Stimulated activated CD8-positive, alpha-beta memory T cell treated with anti-CD3 and anti-CD28 coated beads, Interleukin-4, amount 100 ng/mL, for 48 hours (primary cell): Measurements from ENCODE around the gene FAM81A.
"Not testable (repeated sequence)": the region's sequence is repeated elsewhere in the genome, so short reads cannot be mapped to it uniquely, and the experiment has no call there.

ENCODE experiments used
- DNase-seq: peaks from one replicate; pipeline ENCODE4 v3.0.0-alpha.2; 2020

FAM81A gene

DNA sequence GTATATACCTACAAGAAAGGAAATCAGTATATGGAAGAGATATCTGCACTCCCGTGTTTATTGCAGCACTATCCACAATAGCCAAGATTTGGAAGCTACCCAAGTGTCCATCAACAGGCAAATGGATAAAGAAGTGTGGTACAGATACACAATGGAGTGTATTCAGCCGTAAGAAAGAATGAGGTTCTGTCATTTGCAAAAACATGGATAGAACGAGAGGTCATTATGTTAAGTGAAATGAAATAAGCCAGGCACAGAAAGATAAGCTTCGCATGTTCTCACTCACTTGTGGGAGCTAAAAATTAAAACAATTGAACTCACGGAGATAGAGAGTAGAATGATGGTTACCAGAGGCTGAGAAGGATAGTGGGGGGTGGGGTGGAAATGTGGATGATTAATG is 53.1 kb downstream of the FAM81A start:
- no peak for DNase-seq

DNA sequence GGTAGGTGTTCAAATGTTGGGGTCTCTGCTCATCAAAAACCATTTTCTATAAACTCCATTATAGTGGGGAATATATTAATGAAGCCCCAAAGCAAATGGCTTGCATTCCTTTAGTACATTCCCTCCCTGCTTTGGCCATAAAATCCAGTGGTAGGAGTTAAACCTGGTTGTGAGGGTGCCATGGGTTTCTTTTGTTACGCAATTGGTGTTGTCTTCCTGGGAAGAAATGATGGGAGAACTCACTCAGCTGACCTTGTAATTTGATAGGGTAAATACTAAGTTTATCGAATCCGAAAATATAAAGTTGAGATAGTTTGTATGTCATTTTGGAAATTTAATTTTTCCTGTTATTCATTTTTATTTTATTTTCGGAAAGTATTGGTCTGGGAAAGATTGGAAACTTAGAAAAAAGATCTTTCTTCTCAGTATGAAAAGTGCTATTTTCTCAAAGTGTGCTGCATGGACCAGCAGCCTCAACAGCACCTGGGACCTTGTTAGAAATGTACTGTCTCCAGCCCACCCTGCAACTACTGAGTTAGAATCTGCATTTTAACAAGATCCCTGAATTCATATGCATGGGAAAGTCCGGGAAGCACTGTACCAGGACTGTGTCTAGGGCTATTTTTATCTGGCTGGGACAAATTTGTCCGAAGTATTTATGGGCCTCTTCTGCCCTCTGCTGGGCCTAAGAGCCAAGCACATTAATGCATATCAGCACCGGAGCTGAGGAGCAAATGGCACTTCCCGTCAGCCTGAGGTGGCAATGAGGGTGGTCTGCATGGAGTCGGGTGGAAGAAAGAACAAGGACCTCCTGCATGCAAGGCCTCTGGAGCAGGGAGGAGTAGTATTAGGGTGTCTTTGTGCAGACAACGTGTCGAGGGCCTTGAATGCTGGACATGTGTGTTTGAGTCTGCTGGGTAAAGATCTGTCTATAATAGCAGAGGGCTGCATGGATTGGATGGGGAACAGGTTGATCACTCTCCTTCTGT is 54.7 kb downstream of the FAM81A start:
- DNase-seq = peak; percentile 58

DNA sequence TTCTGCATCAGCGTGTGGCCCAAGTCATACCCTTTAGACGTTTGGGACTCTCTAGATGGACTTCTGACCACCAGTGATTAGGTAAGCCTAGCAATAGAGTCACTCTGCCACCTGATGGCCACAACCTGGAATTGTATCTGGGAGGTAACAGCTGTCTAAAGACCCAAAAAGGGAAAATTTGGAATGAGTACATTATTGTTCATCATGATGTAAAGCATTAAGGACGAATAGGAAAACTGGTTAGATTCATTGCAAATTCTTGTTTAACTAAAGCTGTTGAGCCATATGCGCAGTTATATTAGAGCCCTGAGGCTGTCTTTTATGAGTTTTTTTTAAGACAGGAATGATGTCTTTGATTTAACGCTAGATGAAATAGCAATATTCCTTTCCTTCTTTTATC is 63.6 kb downstream of the FAM81A start:
- no peak for DNase-seq

DNA sequence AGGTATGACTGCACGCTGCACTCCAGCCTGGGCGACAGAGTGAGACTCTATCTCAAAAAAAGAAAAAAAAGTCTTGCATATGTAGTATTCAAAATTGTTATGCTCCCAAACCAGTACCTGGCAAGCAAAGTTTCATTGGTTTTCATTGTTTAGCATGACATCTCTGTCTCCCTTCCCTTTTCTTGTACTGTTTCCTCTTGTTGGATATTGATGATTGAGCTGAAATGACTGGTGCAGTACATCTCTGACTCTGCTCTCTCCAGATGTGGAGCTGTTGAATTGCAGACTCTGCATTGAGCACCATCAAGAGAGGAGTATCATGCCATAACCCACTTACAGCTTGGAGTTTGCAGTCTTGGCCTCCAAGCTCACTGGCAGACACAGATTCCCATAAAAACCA is 77.2 kb downstream of the FAM81A start:
- no peak for DNase-seq

DNA sequence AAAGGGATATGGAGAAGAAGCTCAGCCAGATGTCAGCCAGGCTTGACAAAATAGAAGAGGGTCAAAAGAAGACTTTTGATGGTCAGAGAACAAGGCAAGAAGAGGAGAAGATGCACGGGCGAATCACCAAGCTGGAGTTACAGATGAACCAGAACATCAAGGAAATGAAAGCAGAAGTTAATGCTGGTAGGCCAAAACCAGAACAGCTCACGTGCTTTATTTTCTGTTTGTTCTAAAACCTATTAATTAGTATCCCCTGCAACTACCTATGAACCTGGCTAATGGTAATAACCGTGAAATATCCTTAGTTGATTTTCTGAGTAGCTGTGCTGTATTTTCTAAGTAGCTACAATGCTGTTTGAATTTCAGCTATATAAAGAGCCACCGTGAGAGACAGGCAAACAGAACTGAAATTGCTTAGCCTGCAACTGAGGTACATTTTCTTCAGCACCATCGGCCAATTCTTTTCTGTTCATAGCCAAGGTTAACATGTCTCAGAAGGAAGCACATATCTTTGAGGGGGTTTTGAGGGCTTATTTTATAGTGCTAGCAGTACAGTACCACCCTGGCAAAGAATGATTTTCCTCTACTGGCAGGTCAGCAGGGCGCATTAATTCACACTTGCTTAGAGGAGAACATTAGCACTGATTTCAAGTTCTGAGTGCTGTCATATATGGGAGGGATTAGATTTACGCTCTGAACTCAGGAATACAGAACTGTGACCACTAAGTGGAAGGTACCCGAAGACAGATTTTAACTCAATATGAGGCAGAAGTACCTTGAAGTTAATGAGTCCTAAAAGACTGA is 78.9 kb downstream of the FAM81A start:
- DNase-seq = no peak

DNA sequence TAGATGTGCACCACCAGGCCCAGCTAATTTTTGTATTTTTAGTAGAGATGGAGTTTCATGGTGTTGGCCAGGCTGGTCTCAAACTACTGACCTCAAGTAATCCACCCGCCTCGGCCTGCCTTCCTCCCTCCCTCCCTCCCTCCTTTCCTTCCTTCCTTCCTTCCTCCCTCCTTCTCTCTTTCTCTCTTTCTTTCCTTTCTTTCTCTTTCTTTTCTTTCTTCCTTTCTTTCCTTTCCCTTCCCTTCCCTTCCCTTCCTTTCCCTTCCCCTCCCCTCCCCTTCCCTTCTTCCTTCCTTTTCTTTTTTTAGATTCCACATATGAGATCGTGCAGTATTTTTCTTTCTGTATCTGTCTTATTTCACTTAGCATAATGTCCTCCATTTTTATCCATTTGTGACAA is 81.3 kb downstream of the FAM81A start:
- no peak for DNase-seq

DNA sequence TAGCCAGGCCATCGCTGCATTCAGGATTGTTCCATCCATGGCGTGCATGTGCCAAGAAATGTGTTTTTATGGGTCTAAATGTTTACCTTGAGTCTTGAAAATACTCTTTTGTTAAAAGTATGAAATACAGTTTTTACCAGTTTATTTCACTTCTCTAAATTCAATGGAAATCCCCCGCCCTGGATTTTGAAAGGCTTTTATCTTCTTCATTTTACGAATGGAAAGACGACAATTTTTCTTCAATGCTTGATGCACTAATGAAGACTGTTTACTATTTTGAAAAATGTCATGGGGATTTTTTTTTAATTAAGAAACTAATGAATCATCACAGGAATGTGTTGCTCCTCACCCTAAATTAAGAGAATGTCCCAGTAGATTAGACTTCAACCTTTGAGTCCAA is 83.5 kb downstream of the FAM81A start:
- no peak for DNase-seq

DNA sequence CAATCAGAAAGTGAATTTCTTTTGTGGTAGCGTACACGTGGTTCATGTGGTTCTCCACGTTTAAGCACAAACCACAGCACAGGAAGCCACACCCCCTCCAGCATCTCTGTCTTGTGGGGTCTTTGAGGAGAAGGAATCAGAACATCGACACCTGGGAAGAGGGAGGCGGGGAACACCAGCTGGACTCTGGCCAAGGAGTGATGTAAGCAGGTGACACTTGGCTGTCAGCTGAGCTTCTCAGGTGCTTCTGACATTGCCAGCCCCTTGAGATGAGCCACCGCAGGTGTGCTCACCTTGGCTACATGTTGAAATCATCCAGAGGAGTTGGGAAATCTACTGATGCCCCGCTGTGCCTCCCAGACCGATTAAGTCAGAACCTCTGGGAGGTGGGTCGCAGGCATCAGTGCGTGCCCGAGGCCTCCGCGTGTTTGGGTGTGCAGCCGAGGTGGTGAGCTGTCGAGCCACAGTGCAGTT is 85.0 kb downstream of the FAM81A start:
- DNase-seq = peak; percentile 40

DNA sequence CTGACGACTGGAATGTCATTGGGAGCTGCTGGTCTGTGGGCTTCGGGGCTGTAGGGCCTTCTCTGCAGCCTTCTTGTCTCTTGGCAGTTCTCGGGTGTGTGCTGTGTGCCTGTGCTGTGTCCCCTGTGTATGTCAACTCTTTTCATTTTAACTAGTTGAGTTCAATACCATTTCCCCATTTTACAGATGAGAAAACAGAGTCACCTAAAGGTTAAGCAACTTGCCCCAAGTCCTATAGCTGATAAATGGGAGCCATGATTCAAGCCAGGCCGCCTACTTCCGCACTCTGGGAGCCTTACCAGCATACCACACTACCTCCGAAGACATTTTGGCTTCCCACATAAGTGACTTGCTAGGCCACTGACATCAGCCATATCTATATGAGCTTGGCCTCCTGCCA is 85.7 kb downstream of the FAM81A start:
- DNase-seq = no peak

DNA sequence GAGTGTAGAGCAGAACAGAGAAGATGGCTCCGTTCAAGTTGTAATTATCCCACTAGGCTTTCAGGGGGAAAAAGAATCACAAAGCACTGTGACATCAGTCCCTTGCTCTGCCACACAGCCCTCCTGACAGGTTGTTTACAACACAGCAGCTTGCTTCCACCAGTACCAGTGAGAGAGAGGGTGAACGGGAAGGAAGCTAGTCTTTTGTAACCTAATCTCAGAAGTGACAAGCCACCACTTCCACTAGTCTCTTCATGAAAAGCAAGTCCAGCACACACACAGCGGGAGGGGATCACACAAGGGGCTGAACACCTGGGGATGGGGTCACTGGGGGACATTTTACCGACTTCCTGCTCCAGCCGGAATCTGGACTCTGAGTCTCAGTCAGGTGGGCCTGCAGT is 86.3 kb downstream of the FAM81A start:
- no peak for DNase-seq

DNA sequence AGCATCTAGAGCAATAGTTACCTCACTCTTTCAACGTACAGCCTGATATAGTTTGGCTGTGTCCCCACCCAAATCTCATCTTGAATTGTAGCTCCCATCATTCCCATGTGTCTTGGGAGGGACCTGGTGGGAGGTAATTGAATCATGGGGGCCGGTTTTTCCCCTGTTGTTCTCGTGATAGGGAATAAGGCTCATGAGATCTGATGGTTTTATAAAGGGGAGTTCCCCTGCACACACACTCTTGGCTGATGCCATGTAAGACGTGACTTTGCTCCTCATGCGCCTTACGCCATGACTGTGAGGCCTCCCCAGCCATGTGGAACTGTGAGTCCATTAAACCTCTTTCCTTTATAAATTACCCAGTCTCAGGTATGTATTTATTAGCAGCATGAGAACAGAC is 88.5 kb downstream of the FAM81A start:
- DNase-seq = not testable (repeated sequence)

DNA sequence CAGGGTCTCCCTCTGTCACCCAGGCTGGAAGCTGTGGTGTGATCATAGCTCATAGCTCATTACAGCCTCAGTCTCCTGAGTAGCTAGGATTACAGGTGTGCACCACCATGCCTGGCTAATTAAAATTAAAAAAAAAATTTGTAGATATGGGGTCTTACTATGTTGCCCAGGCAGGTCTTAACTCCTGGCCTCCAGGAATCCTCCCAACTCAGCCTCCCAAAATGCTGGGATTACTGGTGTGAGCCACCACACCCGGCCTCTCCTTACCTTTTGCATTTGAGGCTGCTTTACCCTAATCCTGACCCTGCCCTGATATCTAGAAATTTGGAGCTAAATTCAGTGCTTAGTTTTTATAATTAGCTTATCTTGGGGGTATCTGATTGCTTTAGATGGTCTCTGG is 90.4 kb downstream of the FAM81A start:
- no peak for DNase-seq

DNA sequence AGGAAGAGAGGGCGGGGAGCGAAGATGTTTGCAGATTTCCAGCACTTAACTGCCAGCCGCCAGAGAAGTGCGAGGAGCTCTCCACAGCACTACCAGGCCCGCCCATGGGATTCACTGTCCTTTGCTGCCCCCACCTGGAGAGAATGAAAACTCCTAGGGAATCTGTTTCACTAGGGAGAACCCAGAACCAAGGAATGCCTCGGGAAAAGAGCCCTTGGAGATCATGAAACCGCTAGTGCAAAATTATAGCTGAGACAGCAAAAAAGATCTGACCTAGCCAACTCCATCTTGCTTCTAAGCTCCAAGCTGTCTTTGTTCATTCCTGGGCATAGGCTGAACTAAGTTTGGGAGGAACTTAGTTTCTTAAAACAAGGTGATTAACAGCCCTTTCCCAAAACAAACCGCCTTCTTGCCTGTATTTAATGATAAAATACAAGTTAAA is 91.0 kb downstream of the FAM81A start:
- DNase-seq = peak; percentile 82

DNA sequence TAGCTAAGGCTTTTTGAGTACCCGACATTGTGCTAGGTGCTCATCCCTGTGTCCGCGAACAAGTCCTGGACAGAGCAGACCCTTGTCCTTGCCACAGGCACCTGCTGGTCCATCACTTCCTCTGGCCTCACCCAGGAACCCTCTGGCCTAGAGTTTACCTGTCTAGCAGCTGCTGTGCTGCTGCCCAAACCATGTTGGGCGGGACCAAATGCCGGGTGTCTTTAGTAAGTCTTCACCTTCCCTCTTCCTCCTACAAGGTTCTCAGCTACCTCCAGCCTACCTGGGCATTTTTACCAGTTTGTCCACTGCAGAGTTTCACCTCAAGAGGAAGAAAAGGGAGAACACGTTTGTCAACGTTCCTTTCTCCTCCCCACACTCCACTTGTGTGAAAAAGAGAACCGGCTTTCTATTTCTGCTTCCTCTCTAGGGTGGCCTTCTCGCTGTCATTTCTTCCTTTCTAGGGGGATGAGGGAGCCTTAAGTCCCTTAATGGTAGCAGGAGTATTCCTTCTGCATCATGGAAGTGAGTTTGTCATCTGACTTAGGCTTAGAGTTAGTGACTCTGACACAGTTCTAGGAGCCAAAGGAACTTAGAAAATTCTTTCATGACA is 93.2 kb downstream of the FAM81A start:
- no peak for DNase-seq

DNA sequence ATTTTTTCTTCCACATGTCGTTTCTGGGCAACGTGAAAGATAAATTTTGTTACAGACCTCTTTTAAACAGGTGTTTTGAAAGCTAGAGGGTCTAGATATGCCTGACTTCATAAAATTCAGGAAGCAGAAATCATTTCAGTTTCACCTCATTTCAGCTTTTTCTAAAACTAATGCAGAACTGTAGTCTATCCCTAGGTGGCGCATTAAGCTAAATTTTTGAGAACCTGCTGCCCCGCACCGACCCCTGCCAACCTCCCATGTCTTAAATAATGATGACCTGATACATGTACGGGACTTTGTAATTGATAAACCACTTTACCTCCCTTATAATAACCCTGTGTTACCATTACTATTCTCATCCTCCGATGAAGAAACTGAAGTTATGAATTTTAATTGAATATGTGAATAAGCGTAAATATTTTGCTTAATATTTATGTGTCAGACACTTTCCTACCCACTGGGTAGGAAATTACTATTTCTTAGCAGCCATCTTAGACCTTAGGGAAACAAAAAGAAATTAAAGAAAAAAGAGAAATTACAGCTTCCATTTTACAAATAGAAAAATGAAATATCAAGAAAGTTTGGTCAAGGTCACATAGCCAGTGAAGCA is 94.9 kb downstream of the FAM81A start:
- peak; percentile 32 for DNase-seq

DNA sequence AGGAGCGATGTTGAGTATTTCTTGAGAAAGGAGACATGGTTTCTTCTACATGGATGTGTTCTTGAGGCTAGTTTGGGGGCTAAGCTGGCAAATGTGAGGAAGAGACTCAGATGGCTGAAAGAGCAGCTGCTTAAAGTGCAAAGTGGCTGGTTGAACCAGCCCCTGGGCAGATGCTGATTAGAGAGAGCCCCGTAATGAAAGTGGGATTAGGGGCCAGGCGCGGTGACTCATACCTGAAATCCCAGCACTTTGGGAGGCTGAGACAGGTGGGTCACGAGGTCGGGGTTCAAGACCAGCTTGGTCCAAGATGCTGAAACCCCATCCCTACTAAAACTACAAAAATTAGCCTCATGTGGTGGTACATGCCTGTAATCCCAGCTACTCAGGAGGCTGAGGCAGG is 98.6 kb downstream of the FAM81A start:
- no peak for DNase-seq

DNA sequence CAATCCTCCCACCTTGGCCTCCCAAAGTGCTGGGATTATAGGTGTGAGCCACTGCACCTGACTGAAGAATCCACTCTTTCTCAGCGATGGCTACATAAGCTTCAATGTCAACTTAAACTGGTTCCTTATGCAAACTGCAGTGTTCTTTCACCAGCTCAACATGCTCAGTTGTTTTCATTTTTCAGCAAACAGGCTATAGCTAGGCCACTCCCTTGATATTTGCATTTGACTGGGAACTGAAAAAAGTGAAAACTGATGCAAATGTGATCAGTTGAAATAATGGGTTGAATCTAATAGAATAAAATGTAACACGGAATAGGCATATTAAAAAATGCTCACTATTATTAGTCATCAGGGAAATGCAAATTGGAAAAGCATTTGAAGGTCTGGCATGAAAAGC is 99.4 kb downstream of the FAM81A start:
- no peak for DNase-seq

DNA sequence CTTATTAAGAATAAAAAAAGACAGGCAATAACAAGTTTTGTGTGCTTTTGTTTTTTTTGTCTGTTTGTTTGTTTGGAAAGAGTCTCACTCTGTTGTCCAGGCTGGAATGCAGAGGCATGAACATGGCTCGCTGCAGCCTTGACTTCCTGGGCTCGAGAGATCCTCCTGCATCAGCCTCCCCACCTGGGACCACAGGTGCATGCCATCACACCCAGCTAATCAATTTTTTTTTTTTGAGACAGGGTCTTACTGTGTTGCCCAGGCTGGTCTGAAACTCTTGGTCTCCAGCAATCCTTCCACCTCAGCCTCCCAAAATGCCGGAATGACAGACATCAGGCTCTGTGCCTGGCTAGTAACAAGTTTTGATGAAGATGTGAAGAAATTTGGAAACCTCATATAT is 100.5 kb downstream of the FAM81A start:
- DNase-seq = no peak

DNA sequence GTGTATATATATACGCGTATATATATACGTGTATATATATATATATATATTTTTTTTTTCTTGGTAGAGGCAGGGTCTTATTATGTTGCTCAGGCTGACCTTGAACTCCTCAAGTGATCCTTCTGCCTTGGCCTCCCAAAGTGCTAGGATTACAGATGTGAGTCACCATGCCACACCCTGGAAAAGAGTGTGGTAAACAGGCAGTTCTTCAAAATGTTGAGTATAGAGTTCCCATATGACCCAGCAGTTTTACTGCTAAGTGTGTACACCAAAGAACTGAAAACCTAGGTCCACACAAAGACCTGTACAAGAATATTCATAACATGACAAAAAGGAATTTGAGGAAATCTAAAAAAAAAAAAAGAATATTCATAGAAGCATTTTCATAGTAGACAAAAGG is 101.8 kb downstream of the FAM81A start:
- DNase-seq = no peak

DNA sequence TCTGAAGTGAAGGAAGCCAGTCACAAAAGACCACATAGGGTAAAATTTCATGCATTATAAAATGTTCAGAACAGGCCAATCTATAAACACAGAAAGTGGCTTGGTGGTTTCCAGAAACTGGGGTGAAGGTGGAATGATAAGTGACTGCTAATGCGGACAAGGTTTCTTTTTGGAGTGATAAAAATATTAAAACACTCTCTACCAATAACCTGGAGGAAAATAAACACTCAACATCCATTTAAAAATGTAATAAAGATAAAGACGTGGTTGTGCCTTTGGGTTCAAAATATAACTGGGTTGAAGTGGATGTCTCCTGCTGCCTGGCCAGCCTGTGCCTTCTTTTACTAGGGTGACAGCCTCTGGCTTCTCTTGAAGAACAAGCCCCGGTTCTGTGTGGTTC is 102.7 kb downstream of the FAM81A start:
- DNase-seq = no peak

DNA sequence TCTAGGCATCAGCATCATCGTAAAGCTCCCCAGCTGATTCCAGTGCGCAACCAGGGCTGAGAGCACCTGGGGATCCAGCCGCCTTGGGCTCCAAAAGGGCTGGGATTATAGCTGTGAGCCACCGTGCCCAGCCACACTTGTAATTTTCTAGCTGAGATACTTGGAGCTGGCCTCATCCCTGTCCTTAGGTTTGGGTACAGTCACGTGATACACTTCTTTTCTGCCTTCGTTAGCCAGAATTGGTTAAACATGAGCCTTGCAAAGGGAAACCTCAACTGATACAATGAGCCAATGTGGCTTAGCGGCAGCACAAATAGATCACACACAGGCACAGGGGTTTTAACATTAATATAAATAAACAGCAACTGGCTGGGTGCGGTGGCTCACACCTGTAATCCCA is 103.8 kb downstream of the FAM81A start:
- no peak for DNase-seq

DNA sequence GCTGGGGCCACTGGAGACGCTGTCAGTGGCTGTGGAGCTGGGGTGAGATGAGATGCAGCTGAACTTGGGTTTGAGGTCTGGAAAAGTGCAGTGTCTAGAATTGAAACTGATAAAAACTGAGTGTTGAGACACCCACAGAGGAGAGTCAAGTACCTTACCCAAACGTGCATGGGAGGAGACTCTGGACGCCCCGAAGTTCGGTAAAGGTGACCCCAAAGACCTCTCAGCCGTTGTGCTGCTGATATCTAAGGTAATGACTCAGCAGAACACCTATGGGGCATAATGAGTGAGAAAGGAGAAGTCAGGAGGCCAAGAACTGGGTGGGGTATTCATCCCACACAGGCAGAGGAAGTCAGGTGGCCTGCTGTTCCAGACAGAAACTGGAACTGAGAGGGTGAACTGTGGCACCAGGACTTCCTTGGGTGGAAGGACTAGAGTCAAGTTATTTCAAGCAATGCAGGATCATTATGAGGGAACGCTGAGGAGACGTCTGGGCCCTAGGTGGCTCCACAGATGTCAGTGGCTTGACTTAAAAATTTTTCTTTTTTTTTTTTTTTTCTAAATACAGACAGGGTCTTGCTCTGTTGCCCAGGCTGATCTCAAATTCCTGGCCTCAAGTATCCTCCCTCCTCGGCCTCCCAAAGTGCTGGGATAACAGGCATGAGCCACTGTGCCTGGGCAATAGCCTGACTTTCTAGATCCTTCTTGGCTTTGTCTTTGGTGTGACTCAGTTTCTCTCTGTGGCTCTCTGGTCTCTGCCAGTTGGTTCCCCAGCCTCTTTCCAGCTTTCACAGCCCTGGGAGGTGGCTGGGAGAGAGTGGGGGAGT is 105.9 kb downstream of the FAM81A start:
- DNase-seq = peak; percentile 27
